NT2/D1 (cell line): ENCODE measurements around the gene SELENBP1.

ENCODE experiments used
- SUZ12 ChIP-seq: IDR thresholded peaks from 2 replicates; pipeline ENCODE4 v1.6.1; 2011; ENCODE audit not compliant: insufficient read length, insufficient read depth; ENCODE audit errors: extremely low read depth
- ZNF274 ChIP-seq: IDR thresholded peaks from 2 replicates; pipeline ENCODE4 v1.6.1; 2011; ENCODE audit warnings: mild to moderate bottlenecking, low read depth, low read length

DNA sequence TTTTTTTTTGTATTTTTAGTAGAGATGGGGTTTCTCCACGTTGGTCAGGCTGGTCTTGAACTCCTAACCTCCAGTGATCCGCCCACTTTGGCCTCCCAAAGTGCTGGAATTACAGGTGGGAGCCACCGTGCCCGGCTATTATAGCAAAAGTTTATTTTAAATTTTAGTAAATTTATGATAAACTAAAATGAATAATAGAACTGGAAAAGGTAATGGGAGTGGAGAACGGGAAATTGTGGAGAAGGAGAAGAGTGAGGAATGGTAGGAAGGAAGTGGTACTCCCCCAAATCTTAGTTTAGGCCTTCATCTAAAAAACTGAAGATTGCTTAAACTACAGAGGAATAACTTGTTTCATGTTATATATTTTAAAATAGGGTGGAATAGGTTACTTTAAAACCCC, 37.7 kb downstream of the SELENBP1 start:
- TF ChIP-seq ZNF274 (no peak), SUZ12 (no peak)
